Stimulated activated naive CD8-positive, alpha-beta T cell treated with anti-CD3 and anti-CD28 coated beads, Interleukin-15, amount 100 ng/mL, for 72 hours (primary cell): Measurements from ENCODE around the gene CP.
A peak's percentile ranks its signal among the peaks of the same experiment; 100 is the strongest.

ENCODE experiments used
- ATAC-seq: fragments of 150-1000 bp; cut with Tn5 transposase; 2 replicates; pipeline ENCODE4 v1.10.0; 2021; ENCODE audit warnings: mild to moderate bottlenecking, moderate library complexity
- DNase-seq, 2 donors: peaks; one replicate each; pipeline ENCODE4 v3.0.0; 2021 to 2022
- H3K27ac Mint-ChIP-seq, 2 donors: one replicate each; pipeline ENCODE4 v1.8.0; 2022; ENCODE audit warnings: mild to moderate bottlenecking in 2 of 2, mixed read lengths in 2 of 2, moderate library complexity in 2 of 2
- H3K27me3 Mint-ChIP-seq: one replicate; pipeline ENCODE4 v1.8.0; 2022; ENCODE audit warnings: mixed read lengths
- H3K4me1 Mint-ChIP-seq: one replicate; pipeline ENCODE4 v1.8.0; 2022; ENCODE audit warnings: mild to moderate bottlenecking, mixed read lengths
- H3K4me3 Mint-ChIP-seq, 2 donors: one replicate each; pipeline ENCODE4 v1.8.0; 2022; ENCODE audit warnings: mild to moderate bottlenecking in 2 of 2, mixed read lengths in 2 of 2, moderate library complexity in 1 of 2
- H3K9me3 Mint-ChIP-seq, 2 donors: one replicate each; pipeline ENCODE4 v1.8.0; 2022; ENCODE audit warnings: mixed read lengths in 2 of 2

CP gene

DNA sequence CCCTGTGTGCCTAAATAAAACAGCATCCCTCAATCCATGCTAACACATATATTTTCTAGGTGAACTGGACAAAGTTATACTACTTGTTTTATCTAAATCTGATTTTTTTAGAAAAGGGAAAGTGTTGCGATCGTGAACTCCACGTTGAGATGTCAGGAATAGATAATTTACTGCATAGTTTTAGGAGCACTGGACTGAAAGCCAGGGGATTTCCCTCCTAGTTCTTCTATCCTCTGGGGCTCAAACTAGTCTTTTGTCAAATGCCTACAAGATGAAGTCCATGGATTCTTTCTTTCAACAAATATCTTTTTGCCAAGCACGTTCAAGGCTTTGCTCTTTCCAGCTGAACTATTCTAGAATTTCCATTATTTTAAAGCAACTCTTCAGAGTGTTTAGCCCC is 92.8 kb downstream of the CP start:
- ATAC-seq (no peak), DNase-seq (no peak)
- peak overlapping the region; percentile 91 to 93 for H3K4me3 Mint-ChIP-seq
- H3K9me3 Mint-ChIP-seq: no peaks in the 10 kb centered on the region
- peaks cover 37% of the 10 kb centered on the region for H3K4me1 Mint-ChIP-seq
- peak overlapping the region in 1 of 2 donors; percentile 81 for H3K27ac Mint-ChIP-seq
- H3K27me3 Mint-ChIP-seq: peaks cover 12% of the 10 kb centered on the region

DNA sequence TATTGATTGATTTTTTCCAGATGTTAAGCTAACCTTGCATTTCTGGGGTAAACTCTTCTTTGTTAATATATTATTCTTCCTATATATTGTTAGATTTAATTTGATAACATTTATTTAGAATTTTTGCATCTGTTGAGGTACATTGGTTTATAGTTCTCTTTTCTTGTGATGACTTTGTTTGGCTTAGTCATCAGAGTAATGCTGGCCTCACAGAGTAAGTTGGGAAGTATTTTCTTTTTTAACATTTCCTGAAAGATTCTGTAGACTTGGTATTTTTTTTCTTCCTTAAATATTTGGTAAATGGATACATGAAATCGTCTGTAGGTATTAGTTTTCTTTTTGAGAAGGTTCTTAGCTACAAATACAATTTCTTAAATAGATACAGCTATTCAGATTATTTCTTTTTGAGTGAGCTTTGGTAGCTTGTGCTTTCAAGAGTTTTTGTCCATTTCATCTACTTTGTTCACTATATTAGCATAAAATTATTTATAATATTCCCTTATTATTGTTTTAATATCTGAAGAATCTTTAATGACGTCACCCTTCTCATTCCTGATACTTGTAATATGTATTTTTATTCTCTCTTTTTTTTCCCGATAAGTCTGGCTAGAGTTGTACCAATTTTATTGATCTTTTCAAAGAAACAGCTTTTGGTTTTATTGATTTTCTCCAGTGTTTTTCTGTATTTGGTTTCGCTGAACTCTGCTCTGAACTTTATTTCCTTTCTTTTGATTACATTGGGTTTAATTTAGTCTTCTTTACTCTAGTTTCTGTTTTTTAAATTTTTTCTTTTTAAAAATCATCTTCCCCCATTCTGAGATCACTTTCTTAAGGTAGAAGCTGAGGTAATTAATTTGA is 98.7 kb downstream of the CP start:
- H3K27ac Mint-ChIP-seq: no peak overlapping the region
- DNase-seq (no peak), ATAC-seq (no peak)
- no peak overlapping the region for H3K4me3 Mint-ChIP-seq
- H3K4me1 Mint-ChIP-seq: no peaks in the 10 kb centered on the region
- no peaks in the 10 kb centered on the region for H3K9me3 Mint-ChIP-seq
- H3K27me3 Mint-ChIP-seq: peaks cover 12% of the 10 kb centered on the region
